Transverse colon (tissue), 3 donors: ENCODE measurements around the gene PITPNC1.

Experiments
- POLR2A ChIP-seq: fragments of 450-650 bp; IDR thresholded peaks from one replicate; pipeline ENCODE4 v1.6.1; 2016; ENCODE audit warnings: antibody characterized with exemption, mild to moderate bottlenecking, moderate library complexity
- TF ChIP-seq, protein P1 (sequence below), 5 experiments: fragments of 200-600 bp in 3 of 5; fragments of 450-650 bp in 2 of 5; sonication (generic) in 3 of 5; IDR thresholded peaks; 1 replicate in 2 of 5; 2 replicates in 3 of 5; pipeline ENCODE4 v1.5.1; 2016 to 2017; ENCODE audit warnings: antibody characterized with exemption in 5 of 5, inconsistent platforms in 3 of 5, mild to moderate bottlenecking in 2 of 5, moderate library complexity in 1 of 5

DNA sequence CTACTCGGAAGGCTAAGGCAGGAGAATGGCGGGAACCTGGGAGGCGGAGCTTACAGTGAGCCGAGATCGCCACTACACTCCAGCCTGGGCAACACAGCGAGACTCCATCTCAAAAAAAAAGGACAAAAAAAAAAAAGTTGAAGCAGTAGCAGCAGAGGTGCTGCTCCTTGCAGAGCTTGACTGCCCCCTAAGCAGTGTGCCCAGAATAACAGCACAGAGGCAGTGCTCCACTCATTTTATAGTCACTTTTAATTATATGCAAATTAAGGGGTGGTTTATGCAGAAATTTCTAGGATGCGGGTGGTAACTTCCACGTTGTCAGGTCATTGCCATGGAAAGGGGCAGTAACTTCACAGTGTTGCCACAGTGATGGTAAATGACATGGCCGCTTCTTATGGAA is 286.4 kb downstream of the PITPNC1 start:
- no peak for TF ChIP-seq POLR2A
- TF ChIP-seq, protein P1, sequence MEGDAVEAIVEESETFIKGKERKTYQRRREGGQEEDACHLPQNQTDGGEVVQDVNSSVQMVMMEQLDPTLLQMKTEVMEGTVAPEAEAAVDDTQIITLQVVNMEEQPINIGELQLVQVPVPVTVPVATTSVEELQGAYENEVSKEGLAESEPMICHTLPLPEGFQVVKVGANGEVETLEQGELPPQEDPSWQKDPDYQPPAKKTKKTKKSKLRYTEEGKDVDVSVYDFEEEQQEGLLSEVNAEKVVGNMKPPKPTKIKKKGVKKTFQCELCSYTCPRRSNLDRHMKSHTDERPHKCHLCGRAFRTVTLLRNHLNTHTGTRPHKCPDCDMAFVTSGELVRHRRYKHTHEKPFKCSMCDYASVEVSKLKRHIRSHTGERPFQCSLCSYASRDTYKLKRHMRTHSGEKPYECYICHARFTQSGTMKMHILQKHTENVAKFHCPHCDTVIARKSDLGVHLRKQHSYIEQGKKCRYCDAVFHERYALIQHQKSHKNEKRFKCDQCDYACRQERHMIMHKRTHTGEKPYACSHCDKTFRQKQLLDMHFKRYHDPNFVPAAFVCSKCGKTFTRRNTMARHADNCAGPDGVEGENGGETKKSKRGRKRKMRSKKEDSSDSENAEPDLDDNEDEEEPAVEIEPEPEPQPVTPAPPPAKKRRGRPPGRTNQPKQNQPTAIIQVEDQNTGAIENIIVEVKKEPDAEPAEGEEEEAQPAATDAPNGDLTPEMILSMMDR (IDR thresholded peaks at IDR 0.05): no peak
